ENCODE data around the gene RGS12. TPM values are rescaled to one million over a fixed set of nuclear protein-coding genes. Genes with fewer than 3 reads are reported as not detected.

The RGS12 gene
- total and polyA plus RNA-seq, 2 of the 13 experiments (the other 11 are each of a cell fraction or from before 2014, with no cell fraction given), result 21.0 to 27.7 TPM

GRCh38 chr4:3257556-3258482, 35.0 kb upstream of the RGS12 start:
- Histone ChIP-seq H4K20me1 (ENCODE audit: insufficient read depth, low read length) (no peaks in the 10 kb centered on the region), H3K9me3 (ENCODE audit: low read length) (no peaks in the 10 kb centered on the region), H3K79me2 (ENCODE audit: insufficient read depth, low read length) (no peaks in the 10 kb centered on the region), H3K27ac (ENCODE audit: extremely low read length, insufficient read depth, low read length) (no peak overlapping the region), H3K4me2 (ENCODE audit: low read depth, low read length) (no peak overlapping the region), H3K4me1 (ENCODE audit: insufficient read depth, low read length) (no peaks in the 10 kb centered on the region), H3K36me3 (replicated peaks in 1 of 2; ENCODE audit: control insufficient read depth in 1 of 2, insufficient read depth in 2 of 2, low read length in 2 of 2) (no peaks in the 10 kb centered on the region), H3K4me3 (replicated peaks in 1 of 3; ENCODE audit: insufficient read depth in 1 of 3, low read depth in 2 of 3, low read length in 3 of 3) (no peak overlapping the region), H3K27me3 (ENCODE audit: control insufficient read depth in 1 of 2, insufficient read depth in 2 of 2, low read length in 2 of 2) (peaks cover 0 to 7% of the 10 kb centered on the region in 2 experiments; a peak in 3 of 5 replicates), H2AFZ (ENCODE audit: low read length) (no peak overlapping the region), H3K9ac (ENCODE audit: insufficient read depth, low read depth, low read length) (no peak overlapping the region)
- BruUV-seq (replicated peaks), result no TSS peak
- TF ChIP-seq ZSCAN29 (CRISPR knock-in tag; conservative IDR thresholded peaks at IDR 0.05) (no peak), ETS1 (CRISPR knock-in tag; IDR thresholded peaks at IDR 0.05) (no peak), ZNF713 (CRISPR knock-in tag; IDR thresholded peaks at IDR 0.05) (no peak), U2AF2 (IDR thresholded peaks at IDR 0.05; ENCODE audit: low read depth, low read length) (no peak), ZNF543 (CRISPR knock-in tag; IDR thresholded peaks at IDR 0.05) (no peak), GTF2F1 (IDR thresholded peaks at IDR 0.05; ENCODE audit: low read length) (no peak), ZFP62 (CRISPR knock-in tag; IDR thresholded peaks at IDR 0.05) (no peak), HOXA3 (CRISPR knock-in tag; IDR thresholded peaks at IDR 0.05) (no peak), HDAC1 (CRISPR knock-in tag; IDR thresholded peaks at IDR 0.05) (no peak), ZFYVE20 (CRISPR knock-in tag; IDR thresholded peaks at IDR 0.05; ENCODE audit: borderline replicate concordance, low read depth) (no peak)
- ATAC-seq (no peak), DNase-seq (ENCODE audit: low spot score) (no peak), FAIRE-seq (no peak)
- ChIA-PET CTCF (ENCODE audit: low intra/inter-chr PET ratio, low total read pairs) (no interaction called here), POLR2A (no interaction called here)
- 82% methylated on average over 19 of the region's 29 CpGs for WGBS (ENCODE audit: low lambda C conversion rate)
- intact Hi-C loops (cut with micrococcal nuclease; ENCODE audit: unreplicated experiment) (no loop called here), in situ Hi-C loops (cut with HindIII; ENCODE audit: extremely low pct_ligation_motif_present, low pct_unique_long_range_greater_than_20kb) (no loop called here)

All from HepG2 (cell line).